Stromal cell of bone marrow (primary cell): ENCODE results near the gene NR1H4.
"Not testable (repeated sequence)": the region's sequence is repeated elsewhere in the genome, so short reads cannot be mapped to it uniquely, and the experiment has no call there.

Source experiments
- DNase-seq: peaks from one replicate; pipeline ENCODE4 v3.0.0-alpha.2; 2012; ENCODE audit warnings: low read depth

The NR1H4 gene

GRCh38 chr12:100567945-100568344 is 94.3 kb downstream of the NR1H4 start:
- no peak for DNase-seq

- no peak for DNase-seq
Measured at GRCh38 chr12:100572184-100572583, 98.5 kb downstream of the NR1H4 start.

- DNase-seq, result peak; percentile 64
Measured at GRCh38 chr12:100573292-100574186, 99.9 kb downstream of the NR1H4 start, which contains the start of gene GAS2L3. TSS of gene GAS2L3 (plus strand) at chr12:100573684. CDS start at chr12:100594905, 21,221 bp downstream.

DNA sequence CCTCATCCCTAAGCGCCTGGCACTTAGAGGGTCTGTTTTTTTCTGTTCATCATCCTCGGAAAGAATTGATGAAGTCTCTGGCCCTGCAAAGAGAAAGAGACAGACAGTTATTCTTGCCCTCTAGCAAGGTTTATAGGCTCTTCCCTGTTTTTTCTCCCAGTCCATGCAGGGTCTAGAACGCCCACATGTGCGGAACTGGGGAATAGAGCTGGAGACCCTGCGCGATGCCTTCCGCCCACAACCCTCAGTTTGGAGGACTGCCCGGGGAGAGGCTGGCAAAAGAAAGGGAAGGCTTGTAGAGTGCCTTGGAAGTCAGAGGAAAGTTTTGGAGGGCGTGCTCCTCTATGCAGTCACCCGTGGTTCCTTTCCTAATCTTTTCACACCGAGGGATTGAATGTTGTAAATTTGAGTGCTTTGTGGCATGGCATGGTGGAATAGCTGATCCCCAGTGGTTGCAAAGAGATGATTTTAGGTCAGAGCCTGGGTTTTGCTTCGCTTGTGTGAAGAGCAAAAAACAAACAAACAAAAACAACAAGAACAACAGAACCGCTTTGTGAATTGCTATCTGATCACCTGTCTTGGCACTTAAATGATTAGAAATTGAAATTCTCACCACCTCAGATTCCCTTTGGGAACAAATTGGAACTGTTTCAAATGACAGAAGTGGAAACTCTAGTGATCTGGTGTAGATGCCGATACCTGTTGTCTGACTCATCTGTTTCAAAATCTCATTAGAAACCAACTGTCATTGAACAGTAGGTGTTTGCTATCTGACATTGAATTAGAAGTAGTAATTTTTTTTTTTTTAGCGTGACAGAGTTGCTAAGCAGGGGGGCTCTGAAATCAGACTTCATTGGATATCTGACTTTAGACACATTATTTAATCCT is 100.8 kb downstream of the NR1H4 start:
- no peak for DNase-seq

GRCh38 chr12:100576331-100577036 is 102.8 kb downstream of the NR1H4 start:
- peak; percentile 72 for DNase-seq

DNA sequence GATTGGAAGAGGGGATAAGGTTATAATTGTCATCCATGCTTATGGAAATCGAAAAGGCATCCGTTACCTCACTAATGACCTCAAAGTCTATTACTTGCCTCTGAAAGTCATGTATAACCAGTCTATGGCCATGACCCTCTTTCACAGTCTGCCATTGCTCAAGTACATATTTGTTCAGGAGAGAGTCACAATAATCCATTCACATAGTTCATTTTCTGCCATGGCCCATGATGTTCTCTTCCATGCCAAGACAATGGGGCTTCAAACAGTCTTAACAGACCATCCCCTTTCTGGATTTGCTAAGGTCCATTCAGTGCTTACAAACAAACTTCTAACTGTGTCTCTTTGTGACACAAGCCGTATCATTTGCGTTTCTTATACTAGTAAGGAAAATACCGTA is 105.3 kb downstream of the NR1H4 start:
- no peak for DNase-seq

GRCh38 chr12:100579844-100580243 is 106.2 kb downstream of the NR1H4 start:
- DNase-seq, result no peak

GRCh38 chr12:100584256-100584655 is 110.6 kb downstream of the NR1H4 start:
- no peak for DNase-seq

DNA sequence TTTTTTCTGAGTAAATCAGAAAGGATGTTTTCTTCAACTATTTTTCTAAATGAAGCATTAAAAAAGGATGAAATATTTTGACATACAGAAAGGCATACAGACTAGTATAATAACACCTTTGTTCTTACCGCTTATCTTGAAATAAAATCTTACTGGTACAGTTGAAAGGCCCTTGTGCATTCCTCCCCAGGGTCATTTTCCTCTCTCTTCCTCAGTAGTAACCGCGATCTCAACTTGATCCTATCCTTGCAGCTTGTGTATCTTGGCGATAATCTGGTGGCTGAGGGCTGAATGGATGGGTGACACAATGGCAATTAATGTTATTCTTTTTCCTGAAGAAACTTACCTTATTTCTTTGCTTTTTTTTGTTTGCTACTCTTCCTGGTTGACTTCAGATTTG is 118.3 kb downstream of the NR1H4 start:
- DNase-seq, result no peak

DNA sequence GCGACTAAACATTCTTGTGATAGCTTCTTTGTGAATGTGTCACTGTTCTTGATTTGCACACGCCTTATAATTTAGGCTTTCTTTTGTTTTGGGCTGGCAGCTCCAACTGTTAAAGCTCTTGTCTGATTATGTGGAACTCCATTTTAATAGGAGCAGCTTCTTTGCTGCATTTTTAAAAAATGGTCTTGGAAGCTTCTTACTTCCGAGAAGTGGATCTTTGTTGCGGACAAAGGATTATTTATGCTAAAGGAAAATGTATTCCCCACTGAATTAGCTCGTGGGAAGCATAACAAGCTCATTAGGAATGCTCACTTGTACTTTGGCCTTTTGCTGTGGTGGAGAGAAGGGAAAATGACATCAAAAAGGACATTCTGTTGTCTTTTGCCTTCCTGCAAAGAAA is 119.8 kb downstream of the NR1H4 start:
- DNase-seq, result no peak

DNA sequence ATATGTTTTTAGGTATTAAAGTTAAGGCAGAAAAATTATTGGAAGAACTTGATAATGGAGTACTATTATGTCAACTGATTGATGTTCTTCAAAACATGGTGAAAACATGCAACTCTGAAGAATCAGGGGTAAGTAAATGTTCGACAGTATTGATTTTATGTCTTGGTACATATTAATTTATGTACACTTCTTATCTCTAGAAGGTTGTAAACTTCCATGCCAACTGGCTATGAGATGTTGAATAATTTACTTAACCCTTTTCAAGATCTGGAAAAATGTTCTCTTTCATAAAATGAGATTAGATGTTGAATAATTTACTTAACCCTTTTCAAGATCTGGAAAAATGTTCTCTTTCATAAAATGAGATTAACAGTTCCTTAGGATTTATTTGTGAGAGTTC is 128.0 kb downstream of the NR1H4 start:
- no peak for DNase-seq

GRCh38 chr12:100602997-100603396 is 129.3 kb downstream of the NR1H4 start:
- not testable (repeated sequence) for DNase-seq

GRCh38 chr12:100608776-100609175 is 135.1 kb downstream of the NR1H4 start:
- DNase-seq, result no peak

DNA sequence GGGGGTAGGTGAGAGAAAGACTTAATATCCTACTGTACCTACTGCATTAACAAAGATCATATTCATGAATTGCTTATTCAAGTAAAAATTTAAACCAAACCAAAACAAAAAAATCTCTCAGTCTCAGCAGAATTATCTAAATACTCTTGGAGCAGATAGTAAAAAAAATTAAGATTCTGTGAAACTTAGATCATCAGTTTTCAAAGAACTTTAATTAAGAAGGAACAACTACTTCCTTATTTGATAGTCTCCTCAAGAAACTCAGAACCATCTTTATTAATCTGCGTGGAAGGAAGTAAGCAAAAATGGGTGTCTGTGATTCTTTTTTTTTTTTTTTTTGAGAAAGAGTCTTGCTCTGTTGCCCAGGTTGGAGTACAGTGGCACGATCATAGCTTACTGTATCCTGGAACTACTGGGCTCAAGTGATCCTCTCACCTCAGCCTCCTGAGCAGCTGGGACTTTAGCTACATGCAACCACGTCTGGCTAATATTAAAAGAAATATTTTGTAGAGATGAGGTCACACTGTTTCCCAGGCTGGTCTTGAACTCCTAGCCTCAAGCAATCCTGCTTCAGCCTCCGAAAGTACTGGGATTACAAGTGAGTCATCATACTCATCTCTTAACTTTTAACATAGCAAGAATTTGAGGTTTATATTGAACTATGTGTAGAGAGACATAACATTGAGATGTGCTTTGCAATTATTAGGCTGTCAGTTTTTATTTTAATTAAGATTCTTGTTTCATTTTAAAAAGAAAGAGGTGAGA is 137.2 kb downstream of the NR1H4 start:
- DNase-seq, result no peak

DNA sequence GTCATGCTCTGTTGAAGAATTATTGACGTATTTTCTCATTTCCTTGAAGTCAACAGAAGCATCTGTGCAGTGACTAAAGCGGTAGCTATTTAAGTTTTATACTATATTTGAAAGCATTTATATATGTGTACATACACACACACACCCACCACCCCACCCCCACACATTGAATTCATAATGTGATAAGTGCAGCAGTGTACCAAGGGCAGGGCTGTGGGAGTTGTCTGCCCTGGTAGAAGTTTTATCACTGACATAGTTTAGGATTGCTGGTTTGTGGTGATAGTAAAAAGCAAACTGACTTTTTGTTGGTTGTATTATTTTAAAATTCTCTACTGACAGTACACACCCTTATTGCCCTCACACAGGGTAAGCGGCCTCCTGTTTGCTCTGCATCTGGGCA is 138.9 kb downstream of the NR1H4 start:
- DNase-seq, result no peak
